Embryonic facial prominence (tissue), 1 donor: ENCODE data around the gene NSL1.
"Not testable (repeated sequence)": the region's sequence is repeated elsewhere in the genome, so short reads cannot be mapped to it uniquely, and the experiment has no call there.

Experiments
- DNase-seq: peaks from one replicate; pipeline ENCODE4 v3.0.0-alpha.2; 2016; ENCODE audit errors: extremely low spot score

NSL1 gene

DNA sequence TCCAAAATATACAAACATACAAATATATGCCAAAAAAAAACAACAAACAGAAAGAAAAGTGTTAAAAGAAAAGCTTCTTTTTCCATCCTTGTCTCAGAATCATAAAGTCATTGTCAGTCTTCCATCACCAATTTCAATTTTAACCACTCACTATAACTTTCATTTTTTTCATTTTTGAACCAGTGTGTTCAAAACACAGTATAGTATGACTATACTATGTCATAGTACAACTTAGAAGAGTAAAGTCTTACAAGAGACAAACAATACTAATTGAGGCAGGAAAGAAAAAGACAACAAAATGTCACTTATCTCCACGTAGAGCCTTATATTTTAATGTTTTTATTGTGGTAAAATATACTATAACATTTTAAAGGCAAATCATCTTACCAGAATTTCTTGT, 7.6 kb downstream of the NSL1 start:
- no peak for DNase-seq

DNA sequence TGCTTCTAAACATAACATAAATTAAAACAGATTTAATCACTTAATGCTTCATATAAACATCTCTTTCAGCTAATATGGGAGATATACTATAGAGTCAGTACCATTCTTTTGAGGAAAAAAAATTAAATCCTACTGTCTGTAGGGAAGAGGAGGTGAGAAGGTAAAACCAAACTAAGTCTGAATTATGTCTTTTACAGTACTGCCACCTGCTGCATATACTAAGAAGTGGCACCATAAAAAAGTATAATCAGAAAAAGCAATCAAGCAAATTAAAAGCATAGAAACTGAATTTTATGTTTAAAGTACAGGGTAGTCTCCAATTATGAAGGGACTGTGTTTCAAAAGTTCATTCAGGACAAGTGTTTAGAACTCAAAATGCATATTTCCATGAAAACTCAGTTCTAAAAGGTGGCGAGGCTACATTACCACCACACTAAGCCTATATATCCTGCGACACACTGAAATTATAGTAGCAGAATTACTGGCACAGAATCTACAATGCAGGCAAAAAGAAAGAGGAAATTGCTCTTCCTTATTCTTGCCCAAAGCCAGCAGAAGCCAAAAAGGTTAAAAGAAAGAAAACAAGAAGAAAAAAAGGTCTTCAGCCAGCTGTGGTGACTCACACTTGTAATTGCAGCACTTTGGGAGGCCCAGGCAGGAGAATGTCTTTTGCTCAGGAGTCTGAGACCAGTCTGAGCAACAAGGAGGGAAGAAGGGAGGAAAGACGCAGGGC, 9.0 kb downstream of the NSL1 start:
- no peak for DNase-seq

DNA sequence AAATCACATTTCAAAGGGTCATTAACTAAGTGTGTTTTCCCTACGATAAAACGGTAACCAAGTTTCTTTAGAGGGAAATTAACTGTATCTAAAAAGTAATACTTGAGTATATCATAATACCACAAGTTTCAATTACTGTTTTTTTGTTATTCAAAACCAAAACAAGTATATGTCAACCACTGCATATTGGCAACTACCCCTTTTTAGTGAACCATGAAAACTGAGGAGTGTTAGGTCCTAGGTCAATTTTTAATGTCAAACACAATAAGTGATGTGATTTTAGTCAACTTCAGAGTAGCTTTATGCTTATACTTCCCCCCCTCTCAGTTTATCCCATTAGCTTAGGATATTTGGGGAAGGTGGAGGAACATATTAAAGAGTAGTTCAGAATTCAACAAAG, 10.4 kb downstream of the NSL1 start:
- DNase-seq = no peak

DNA sequence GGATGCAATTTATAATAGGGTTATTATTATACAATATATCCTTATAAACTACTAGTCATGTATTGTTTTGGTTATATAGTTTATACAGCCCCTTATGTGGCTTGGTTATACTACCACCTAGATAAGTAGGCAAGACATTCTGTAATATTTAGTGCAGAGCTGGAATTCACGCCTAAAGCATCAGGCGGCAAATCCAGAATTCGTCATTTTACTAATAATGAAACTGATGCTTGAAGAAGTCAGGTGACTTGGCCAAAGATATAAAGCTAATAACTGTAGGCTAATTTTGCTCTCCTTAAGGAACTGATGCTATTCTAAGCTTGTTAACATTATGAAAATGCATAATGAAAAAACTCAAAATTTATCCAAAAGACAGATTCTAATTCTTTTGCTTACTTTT, 10.8 kb downstream of the NSL1 start:
- no peak for DNase-seq

DNA sequence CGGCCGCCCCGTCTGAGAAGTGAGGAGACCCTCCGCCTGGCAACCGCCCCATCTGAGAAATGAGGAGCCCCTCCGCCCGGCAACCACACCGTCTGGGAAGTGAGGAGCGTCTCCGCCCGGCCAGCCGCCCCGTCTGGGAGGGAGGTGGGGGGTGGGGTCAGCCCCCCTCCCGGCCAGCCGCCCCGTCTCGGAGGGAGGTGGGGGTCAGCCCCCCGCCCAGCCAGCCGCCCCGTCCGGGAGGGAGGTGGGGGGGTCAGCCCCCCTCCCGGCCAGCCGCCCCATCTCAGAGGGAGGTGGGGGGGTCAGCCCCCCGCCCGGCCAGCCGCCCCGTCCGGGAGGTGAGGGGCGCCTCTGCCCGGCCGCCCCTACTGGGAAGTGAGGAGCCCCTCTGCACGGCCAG, 12.5 kb downstream of the NSL1 start:
- DNase-seq = not testable (repeated sequence)

- DNase-seq = no peak
Observed at GRCh38 chr1:212777151-212777550, 14.4 kb downstream of the NSL1 start.

- no peak for DNase-seq
Observed at GRCh38 chr1:212775241-212775640, 16.3 kb downstream of the NSL1 start.

DNA sequence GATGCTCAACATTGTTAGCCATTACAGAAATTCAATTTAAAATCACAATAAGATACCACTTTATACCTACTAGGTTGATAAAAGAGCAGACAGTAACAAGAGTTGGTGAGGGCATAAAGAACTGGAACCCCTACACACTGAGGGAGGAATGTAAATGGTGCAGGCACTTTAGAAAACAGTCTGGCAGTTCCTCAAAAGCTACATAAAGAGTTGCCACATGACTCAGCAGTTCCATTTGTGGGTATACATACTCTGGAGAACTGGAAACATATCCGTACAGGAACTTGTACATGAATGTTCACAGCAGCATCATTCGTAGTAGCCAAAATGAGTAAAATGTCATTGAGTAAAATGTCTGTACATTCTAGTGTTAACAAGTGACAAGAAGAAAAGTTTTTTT, 17.0 kb downstream of the NSL1 start:
- DNase-seq = no peak

DNA sequence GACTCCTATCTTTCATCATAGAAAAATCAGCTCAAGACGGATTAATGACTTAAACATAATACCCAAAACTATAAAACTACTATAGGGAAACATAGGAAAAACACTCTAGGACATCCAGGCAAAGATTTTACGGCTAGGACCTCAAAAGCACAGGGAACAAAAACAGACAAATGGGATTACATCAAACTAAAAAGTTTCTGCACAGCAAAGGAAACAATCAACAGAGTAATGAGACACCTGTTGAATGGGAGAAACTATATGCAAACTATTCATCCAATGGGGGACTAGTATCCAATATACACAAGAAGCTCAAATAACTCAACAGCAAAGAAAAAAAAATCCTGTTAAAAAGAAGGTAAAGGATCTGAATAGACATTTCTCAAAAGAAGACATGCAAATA, 18.6 kb downstream of the NSL1 start:
- DNase-seq = no peak

- DNase-seq = no peak
Observed at GRCh38 chr1:212771341-212771740, 20.2 kb downstream of the NSL1 start.

DNA sequence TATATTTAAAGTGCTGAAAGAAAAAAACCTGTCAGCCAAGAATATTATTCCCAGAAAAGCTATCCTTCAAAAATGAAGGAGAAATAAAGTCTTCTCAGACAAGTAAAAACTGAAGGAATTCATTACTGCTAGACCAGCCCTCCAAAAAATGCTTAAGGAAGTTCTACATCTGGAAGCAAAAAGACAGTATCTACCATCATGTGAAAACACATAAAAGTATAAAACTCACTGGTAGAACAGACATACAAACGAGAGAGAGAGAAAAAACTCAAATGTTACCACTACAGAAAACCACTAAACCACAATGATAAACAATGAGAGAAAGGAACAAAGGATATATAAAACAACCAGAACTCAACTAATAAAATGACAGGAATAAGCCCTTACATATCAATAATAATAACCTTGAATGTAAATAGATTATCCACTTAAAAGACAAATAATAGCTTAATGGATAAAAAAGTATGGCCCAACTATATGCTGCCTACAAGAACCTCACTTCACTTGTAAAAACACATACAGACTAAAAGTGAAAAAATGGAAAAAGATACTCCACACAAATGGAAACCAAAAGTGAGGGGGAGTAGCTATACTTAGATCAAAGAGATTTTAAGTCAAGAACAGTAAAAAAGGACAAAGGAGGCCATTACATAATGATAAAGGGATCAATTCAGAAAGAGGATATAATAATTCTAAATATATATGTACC, 22.0 kb downstream of the NSL1 start:
- no peak for DNase-seq

DNA sequence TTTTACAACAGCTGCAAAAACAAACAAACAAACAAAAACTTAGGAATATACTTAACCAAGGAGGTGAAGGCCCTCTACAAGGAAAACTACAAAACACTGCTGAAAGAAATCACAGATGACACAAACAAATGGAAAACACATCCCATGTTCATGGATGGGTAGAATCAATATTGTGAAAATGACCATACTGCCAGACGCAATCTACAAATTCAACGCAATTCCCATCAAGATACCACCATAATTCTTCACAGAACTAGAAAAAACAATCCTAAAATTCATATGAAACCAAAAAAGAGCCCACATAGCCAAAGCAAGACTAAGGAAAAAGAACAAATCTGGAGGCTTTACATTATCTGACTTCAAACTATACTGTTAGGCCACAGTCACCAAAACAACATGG, 24.8 kb downstream of the NSL1 start:
- DNase-seq = not testable (repeated sequence)

GRCh38 chr1:212764718-212765281, 26.8 kb downstream of the NSL1 start:
- not testable (repeated sequence) for DNase-seq

- DNase-seq = no peak
Observed at GRCh38 chr1:212762839-212763238, 28.7 kb downstream of the NSL1 start.

DNA sequence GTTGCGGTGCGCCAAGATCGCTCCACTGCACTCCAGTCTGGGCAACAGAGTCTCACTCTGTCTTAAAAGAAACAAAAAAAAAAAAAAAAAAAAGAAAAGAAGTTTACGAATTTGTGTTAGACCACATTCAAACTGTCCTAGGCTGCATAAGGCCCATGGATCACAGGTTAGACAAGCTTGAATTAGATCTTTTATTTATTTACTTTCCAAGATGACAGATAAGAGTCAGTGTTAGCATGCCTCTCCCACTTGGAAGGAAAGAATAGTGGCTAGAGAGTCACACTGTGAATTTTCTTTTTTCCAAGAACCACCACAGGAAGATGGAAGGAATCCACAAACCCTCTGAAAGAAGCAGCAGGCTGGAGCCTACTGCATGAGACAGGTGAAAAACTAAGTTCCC, 29.3 kb downstream of the NSL1 start:
- DNase-seq = no peak

- DNase-seq = no peak
Observed at GRCh38 chr1:212760126-212760823, 31.3 kb downstream of the NSL1 start.

GRCh38 chr1:212759683-212760082, 31.9 kb downstream of the NSL1 start:
- no peak for DNase-seq

DNA sequence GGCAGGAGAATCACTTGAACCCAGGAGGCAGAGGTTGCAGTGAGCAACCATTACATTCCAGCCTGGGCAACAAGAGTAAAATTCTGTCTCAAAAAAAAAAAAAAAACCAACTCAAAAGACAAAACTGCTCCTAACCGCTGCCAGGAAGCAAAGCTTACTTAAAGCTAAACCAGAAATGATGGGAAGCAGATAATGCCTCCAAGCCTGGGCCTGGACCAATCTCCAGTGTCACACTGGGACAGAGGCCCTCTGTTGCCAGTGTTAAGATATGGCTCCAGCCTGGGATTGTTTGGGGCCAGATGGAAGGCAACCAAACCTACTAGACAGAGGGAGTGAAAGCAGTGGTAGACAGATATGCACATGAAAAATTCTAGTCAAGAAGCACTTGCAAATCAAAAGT, 36.9 kb downstream of the NSL1 start:
- no peak for DNase-seq

DNA sequence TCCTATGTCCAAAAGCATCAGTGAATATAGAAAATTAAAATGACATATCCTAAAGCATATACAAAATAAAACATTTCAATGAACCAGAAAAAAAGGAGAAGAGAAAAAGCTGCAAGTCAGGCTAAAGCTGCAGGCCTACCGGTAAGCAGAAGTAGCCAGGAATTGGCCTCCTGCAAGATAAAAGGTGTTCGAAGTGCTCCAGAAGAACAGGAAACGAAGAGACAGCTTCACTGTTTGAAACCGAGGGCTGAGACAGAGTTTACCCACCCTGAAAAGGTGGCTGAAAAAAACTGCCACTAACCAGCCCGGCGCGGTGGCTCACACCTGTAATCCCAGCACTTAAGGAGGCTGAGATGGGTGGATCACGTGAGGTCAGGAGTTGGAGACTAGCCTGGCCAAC, 37.4 kb downstream of the NSL1 start:
- no peak for DNase-seq

GRCh38 chr1:212753749-212754148, 37.8 kb downstream of the NSL1 start:
- no peak for DNase-seq

- DNase-seq = no peak
Observed at GRCh38 chr1:212752934-212753497, 38.6 kb downstream of the NSL1 start.

DNA sequence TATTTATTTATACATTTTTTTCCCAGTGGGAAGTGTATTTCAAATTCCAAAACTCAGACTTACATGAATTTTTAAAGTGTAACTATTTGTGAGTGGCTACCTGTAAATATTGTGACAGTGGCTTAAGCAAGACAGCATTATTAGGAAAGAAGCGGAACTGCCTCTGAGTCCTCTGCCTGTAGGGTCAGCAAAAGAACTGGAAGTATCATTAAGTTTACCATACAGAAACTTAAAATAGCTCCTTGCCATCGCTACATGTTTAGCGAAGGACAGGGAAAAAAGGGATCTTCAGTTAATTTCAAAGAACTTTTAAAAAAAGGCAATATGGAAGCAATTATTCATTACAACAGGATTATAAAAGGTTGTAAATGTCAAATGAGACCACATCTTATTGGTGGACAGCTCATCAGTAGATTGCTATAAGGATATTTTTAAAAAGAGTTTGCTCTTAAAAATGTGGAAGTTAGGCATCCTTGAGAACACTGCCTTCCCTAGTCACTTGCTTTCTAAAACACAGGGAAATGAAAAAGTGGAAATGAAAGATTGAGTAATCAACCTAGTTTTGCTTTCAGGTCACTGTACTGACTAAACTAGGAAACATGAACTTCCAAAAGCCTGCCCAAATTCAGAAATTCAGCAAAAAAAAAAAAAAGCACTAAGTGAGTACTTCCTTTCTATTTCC, 39.2 kb downstream of the NSL1 start:
- DNase-seq = no peak
